GM12872 (cell line): Measurements from ENCODE around the gene SEPSECS.

Experiments
- CTCF ChIP-seq: IDR thresholded peaks from 3 replicates; pipeline ENCODE4 v1.5.1; 2011; ENCODE audit warnings: low read depth, mild to moderate bottlenecking, low read length, moderate library complexity; ENCODE audit not compliant: insufficient read depth

Gene SEPSECS

GRCh38 chr4:25100021-25100555 lies 60.2 kb downstream of the SEPSECS start:
- no peak for TF ChIP-seq CTCF

- TF ChIP-seq CTCF, result no peak
These were observed 61.0 kb downstream of the SEPSECS start for GRCh38 chr4:25098964-25099891.

GRCh38 chr4:25096981-25097443 lies 63.2 kb downstream of the SEPSECS start:
- no peak for TF ChIP-seq CTCF

DNA sequence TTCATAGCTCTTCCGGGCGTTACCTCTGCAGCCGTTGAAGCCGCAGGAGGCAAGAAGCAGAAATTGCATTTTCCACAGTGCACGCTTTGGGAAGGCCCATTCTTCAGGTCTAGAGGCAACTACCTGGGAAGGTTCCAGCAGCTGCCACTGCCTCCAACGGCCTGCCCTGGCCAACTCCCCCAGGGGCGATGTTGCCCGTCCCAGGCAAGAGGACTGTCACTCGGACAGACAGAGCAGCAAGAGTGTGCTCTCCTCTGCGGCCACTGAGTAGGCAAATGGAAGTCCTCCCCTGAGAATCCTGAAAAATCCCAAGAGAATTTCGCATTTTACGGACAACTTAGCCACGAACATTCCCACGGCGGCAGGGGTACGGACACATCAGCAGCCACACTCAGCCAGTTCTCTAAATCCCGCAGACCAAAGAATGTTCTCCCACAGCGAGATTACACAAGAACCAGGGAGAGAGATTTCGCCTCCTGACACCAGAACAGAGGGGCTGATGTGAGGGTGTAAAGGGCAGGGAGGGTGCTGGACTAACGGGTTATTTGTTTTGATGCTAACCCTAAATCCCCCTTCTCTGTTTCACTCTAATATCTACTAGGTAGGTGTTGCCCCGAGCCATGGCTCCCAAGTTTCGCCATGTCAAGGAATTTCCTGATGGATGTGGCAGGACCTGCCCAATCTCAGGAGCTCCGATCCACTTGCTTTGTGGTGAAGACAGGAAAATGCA lies 63.8 kb downstream of the SEPSECS start:
- no peak for TF ChIP-seq CTCF

GRCh38 chr4:25095837-25096236 lies 64.4 kb downstream of the SEPSECS start:
- TF ChIP-seq CTCF, result no peak

DNA sequence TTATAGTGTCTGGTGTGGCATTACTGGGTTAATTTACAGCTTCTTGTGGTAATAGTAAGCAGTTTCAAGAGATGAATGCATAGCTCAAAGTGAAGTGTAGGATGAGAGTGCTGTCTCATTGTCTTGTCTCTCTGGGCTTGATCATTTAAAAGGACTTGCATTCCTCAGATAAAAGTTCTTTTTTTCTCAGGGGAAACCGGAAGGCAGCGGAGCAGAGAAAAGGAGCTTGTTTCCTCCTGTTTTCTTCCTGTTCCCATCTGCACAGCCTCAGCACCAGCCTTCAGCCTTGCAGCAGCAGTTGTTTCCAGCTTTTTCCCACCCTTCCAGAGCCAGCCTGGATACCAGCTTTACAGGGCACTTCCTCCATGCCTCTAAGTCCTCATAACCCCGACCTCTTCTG lies 68.1 kb downstream of the SEPSECS start:
- TF ChIP-seq CTCF, result no peak

- TF ChIP-seq CTCF, result no peak
These were observed 69.7 kb downstream of the SEPSECS start for GRCh38 chr4:25090516-25090915.
